UCSD-AML1 (cell line): ENCODE results near the gene LRRC25.
A peak's percentile ranks its signal among the peaks of the same experiment; 100 is the strongest.
"Not testable (repeated sequence)": the region's sequence is repeated elsewhere in the genome, so short reads cannot be mapped to it uniquely, and the experiment has no call there.

ENCODE experiments used
- DNase-seq: peaks from one replicate; lab custom pipeline; 2025; ENCODE audit not compliant: unreplicated experiment; lab: John Stamatoyannopoulos, UW

The LRRC25 gene

GRCh38 chr19:18405754-18406153, 8.3 kb upstream of the LRRC25 start:
- DNase-seq: not testable (repeated sequence)

- peak; percentile 23 for DNase-seq
These were observed 5.2 kb upstream of the LRRC25 start for GRCh38 chr19:18402455-18403248.

GRCh38 chr19:18401580-18402112, 4.2 kb upstream of the LRRC25 start:
- peak; percentile 82 for DNase-seq

- no peak for DNase-seq
These were observed 1.6 kb upstream of the LRRC25 start for GRCh38 chr19:18399008-18399407.

- DNase-seq: no peak
These were observed 766 bp downstream of the LRRC25 start for GRCh38 chr19:18396471-18397241.

GRCh38 chr19:18393836-18394235, 3.6 kb downstream of the LRRC25 start:
- no peak for DNase-seq

- no peak for DNase-seq
These were observed 4.5 kb downstream of the LRRC25 start for GRCh38 chr19:18392926-18393325.

- DNase-seq: peak; percentile 59
These were observed 5.0 kb downstream of the LRRC25 start for GRCh38 chr19:18392417-18392816.

GRCh38 chr19:18391509-18392075, 5.8 kb downstream of the LRRC25 start:
- no peak for DNase-seq

- DNase-seq: no peak
These were observed 7.1 kb downstream of the LRRC25 start for GRCh38 chr19:18390065-18390907.

GRCh38 chr19:18389726-18390064, 7.7 kb downstream of the LRRC25 start:
- no peak for DNase-seq

- DNase-seq: no peak
These were observed 8.3 kb downstream of the LRRC25 start for GRCh38 chr19:18388960-18389725.

GRCh38 chr19:18388100-18388959, 9.1 kb downstream of the LRRC25 start:
- DNase-seq: peak; percentile 87

GRCh38 chr19:18386543-18387271, 10.7 kb downstream of the LRRC25 start:
- DNase-seq: no peak

- DNase-seq: peak; percentile 49
These were observed 11.5 kb downstream of the LRRC25 start, which contains the start of gene GDF15 for GRCh38 chr19:18385675-18386542. GDF15 (plus strand) TSS chr19:18386158; CDS start chr19:18386190, 32 bp downstream.

GRCh38 chr19:18385359-18385674, 12.1 kb downstream of the LRRC25 start:
- DNase-seq: no peak

- no peak for DNase-seq
These were observed 12.6 kb downstream of the LRRC25 start for GRCh38 chr19:18384775-18385174.

- DNase-seq: not testable (repeated sequence)
These were observed 13.8 kb downstream of the LRRC25 start for GRCh38 chr19:18383622-18384021.
